Measurements from ENCODE around the gene NABP2.

NABP2 gene

GRCh38 chr12:56278905-56279304 lies 54.8 kb downstream of the NABP2 start:
- no peaks in the 10 kb centered on the region for H3K27me3 ChIP-seq (ENCODE audit: low read length)
- no peaks in the 10 kb centered on the region for H3K9me2 ChIP-seq (replicated peaks; ENCODE audit: insufficient read depth, low read length)
- no peaks in the 10 kb centered on the region for H4K20me1 ChIP-seq (ENCODE audit: low read depth, low read length)
- H3K9me3 ChIP-seq (ENCODE audit: insufficient read depth, low read length) = no peaks in the 10 kb centered on the region
- no peak overlapping the region for H2AFZ ChIP-seq (ENCODE audit: low read depth, low read length, severe bottlenecking)
- H3K4me3 ChIP-seq (ENCODE audit: insufficient read depth, low read length, poor library complexity, severe bottlenecking) = no peak overlapping the region
- no peak overlapping the region for H3K9ac ChIP-seq (ENCODE audit: low read length)
- TF ChIP-seq EZH2phosphoT487 (conservative IDR thresholded peaks at IDR 0.05; ENCODE audit: low read length) (no peak), CTCF (IDR thresholded peaks at IDR 0.05; ENCODE audit: insufficient read depth, low read length, poor library complexity, severe bottlenecking) (no peak)
- H3K4me2 ChIP-seq (ENCODE audit: low read depth, low read length, poor library complexity, severe bottlenecking) = no peak overlapping the region
- peaks cover 37% of the 10 kb centered on the region; the same call in 1 of the 2 replicates for H3K36me3 ChIP-seq (ENCODE audit: low read length)
- H3F3A ChIP-seq (ENCODE audit: insufficient read depth) = no peaks in the 10 kb centered on the region
- no peaks in the 10 kb centered on the region for H3K79me2 ChIP-seq (ENCODE audit: insufficient read depth, low read length)
- no peak overlapping the region for H3K27ac ChIP-seq (ENCODE audit: low read depth, low read length)
